ENCODE measurements around the gene PAMR1. TPM values are rescaled to one million over a fixed set of nuclear protein-coding genes. Genes with fewer than 3 reads are reported as not detected.

Gene PAMR1
- total and polyA plus RNA-seq, 10 of the 15 experiments (the other 5 are each of a cell fraction or from before 2014, with no cell fraction given), result 0.04 TPM; not detected in 9

- BruUV-seq (replicated peaks), result no TSS peak
- no peaks in the 10 kb centered on the region for H3K36me3 ChIP-seq (ENCODE audit: control insufficient read depth in 2 of 2, insufficient read depth in 2 of 2, low read length in 1 of 2)
- intact Hi-C loops (cut with micrococcal nuclease; ENCODE audit: unreplicated experiment) (no loop called here), in situ Hi-C loops (cut with MboI) (no loop called here)
- H3K4me3 ChIP-seq, result no peak overlapping the region
- FAIRE-seq (no peak), DNase-seq (ENCODE audit: low read depth, low spot score) (no peak), ATAC-seq (no peak)
- ChIA-PET SMC1A (ENCODE audit: uncharacterized antibody, unreplicated experiment) (no interaction called here), CTCF (no interaction called here), RAD21 (ENCODE audit: unreplicated experiment) (no interaction called here), POLR2A (no interaction called here)
- no peaks in the 10 kb centered on the region for H3K9me3 ChIP-seq (replicated peaks; ENCODE audit: control insufficient read depth, insufficient read depth, low read length)
- no peaks in the 10 kb centered on the region for H3K4me1 ChIP-seq (ENCODE audit: control insufficient read depth, insufficient read depth, low read length)
- H2AFZ ChIP-seq (ENCODE audit: control insufficient read depth, low read depth, low read length), result no peak overlapping the region
- H3K27me3 ChIP-seq (replicated peaks in 1 of 2; ENCODE audit: control insufficient read depth in 2 of 2, insufficient read depth in 2 of 2, low read length in 1 of 2), result peaks cover 0 to 2% of the 10 kb centered on the region in 2 experiments; a peak in 3 of 4 replicates
- H3K79me2 ChIP-seq (ENCODE audit: control insufficient read depth, insufficient read depth, low read length), result no peaks in the 10 kb centered on the region
- no peak overlapping the region for H3K9ac ChIP-seq (ENCODE audit: control insufficient read depth, insufficient read depth, low read length)
- WGBS (ENCODE audit: insufficient coverage, insufficient replicate concordance, low lambda C conversion rate, missing lambda C conversion rate), result 0% methylated on average over 3 of the region's 3 CpGs
- no peak overlapping the region for H3K4me2 ChIP-seq (ENCODE audit: control insufficient read depth, insufficient read depth)
- no peak for TF ChIP-seq POLR2A (IDR thresholded peaks at IDR 0.05; ENCODE audit: low read depth, low read length)
- no peak for TF ChIP-seq PAX5 (IDR thresholded peaks at IDR 0.05; ENCODE audit: borderline replicate concordance, low read depth, low read length)
- TF ChIP-seq RFX5 (IDR thresholded peaks at IDR 0.05; ENCODE audit: low read depth, low read length), result no peak
- no peak for TF ChIP-seq SMC3 (IDR thresholded peaks at IDR 0.05; ENCODE audit: borderline replicate concordance, low read length)
- TF ChIP-seq BMI1 (IDR thresholded peaks at IDR 0.05; ENCODE audit: borderline replicate concordance), result no peak
- TF ChIP-seq PBX3 (IDR thresholded peaks at IDR 0.05; ENCODE audit: insufficient replicate concordance, low read depth, low read length), result no peak
- TF ChIP-seq E2F8 (IDR thresholded peaks at IDR 0.05; ENCODE audit: low read depth, partially characterized antibody), result no peak
- no peak for TF ChIP-seq HDGF (IDR thresholded peaks at IDR 0.05)
- no peak for TF ChIP-seq CTCF (IDR thresholded peaks at IDR 0.05 in 2 of 3, conservative IDR thresholded peaks at IDR 0.05 in 1 of 3; ENCODE audit: control insufficient read depth in 2 of 3, extremely low read depth in 1 of 3, insufficient read depth in 1 of 3, low read depth in 3 of 3, low read length in 3 of 3)
- no peak for TF ChIP-seq ZNF622 (IDR thresholded peaks at IDR 0.05)
- no peak for TF ChIP-seq NR2C1 (IDR thresholded peaks at IDR 0.05)
- no peak for TF ChIP-seq SRF (IDR thresholded peaks at IDR 0.05; ENCODE audit: low read depth in 2 of 2, low read length in 2 of 2)
- no peak for TF ChIP-seq CREB1 (IDR thresholded peaks at IDR 0.05; ENCODE audit: low read depth)
- no peak overlapping the region for H3K27ac ChIP-seq (ENCODE audit: control insufficient read depth, insufficient read depth)
- H4K20me1 ChIP-seq (ENCODE audit: control insufficient read depth, insufficient read depth), result no peaks in the 10 kb centered on the region
These were observed 33.1 kb upstream of the PAMR1 start for GRCh38 chr11:35558513-35558912.
